ENCODE data around the gene RAB11A. TPM values are rescaled to one million over a fixed set of nuclear protein-coding genes. Genes with fewer than 3 reads are reported as not detected.

RAB11A gene
- total RNA-seq, 1 donor from 2014 or later = 373 TPM

DNA sequence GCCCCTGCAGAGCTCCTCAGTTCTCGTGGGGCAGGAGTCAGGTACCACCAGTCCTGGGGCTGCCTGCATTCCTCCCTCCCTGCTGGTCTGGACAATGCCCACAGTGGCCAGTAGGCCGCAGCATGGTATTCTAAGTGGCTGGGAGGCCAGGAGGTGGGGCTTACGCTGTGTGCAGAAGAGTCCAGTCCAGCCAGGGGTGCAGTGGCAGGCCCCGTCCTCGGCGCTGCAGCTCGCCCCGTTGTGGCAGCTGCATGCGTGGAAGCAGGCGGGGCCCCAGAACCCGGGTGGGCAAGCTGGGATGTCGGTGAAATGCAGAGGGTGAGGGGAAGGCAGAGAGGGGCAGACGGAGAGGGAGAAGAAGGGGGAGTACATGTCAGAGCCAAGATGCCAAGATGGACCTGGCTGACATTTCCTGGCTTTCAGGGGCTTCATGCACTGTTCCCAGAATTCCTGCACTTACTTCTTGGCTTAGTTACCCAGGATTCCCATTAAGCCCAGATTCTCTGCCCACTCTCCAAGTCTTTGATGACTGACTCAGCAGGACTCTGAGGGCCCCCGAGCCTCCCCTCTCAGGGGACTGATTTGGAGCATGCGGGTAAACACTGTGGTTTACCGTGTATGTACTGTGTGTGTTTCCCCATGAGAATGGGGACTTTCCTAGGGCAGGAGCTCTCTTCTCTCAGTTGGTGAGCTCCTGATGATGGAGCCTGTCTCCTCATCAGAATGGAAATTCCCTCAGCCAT is 47.5 kb downstream of the RAB11A start:
- peak; percentile 61 for DNase-seq (ENCODE audit: low spot score)

GRCh38 chr15:65917407-65917756 is 48.1 kb downstream of the RAB11A start:
- DNase-seq (ENCODE audit: low spot score) = no peak

DNA sequence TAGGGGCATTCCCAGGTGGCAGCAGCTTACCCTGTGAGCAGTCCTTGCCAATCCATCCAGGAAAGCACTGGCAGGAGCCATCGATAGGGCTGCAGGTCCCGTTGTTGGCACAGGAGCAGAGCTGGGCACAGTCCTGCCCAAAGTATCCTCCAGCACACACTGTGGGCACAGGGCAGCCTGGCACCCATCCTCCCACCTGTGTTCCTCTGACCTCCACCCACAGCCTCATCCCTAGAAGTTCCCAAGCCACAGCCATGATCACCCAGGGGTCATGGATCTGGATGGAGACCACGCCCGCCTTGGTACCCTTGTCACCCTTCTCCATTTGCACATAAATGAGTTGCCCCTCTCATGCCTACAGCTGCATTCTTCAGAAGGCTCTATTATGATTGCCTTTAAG is 48.6 kb downstream of the RAB11A start:
- DNase-seq (ENCODE audit: low spot score) = no peak

DNA sequence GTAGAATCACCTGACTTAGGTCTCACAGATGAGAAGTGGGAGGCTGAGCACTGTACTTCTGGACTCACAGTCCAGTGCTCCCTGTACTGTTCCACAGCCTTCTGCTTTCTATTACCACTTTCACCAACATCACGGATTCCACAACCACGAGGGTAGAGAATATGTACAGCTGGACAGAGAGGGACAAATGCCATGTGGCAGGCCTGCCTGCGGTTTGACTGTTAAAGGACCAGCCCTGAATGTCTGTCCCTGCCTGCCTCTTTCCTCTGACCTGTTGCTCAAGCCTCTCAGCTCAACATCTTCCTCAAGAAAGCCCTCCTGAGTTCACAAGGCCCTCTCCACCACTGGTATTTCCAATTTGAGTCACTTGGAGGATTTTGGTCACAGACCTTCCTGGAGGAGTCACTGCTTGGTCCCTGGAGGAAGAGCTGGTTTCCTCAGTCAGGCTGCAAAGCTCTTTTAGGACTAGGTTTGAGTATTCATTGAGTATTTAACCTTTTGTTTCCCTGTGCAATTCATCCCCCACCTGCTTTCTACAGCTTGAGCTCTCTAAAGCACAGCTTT is 49.1 kb downstream of the RAB11A start:
- DNase-seq (ENCODE audit: low spot score) = no peak

DNA sequence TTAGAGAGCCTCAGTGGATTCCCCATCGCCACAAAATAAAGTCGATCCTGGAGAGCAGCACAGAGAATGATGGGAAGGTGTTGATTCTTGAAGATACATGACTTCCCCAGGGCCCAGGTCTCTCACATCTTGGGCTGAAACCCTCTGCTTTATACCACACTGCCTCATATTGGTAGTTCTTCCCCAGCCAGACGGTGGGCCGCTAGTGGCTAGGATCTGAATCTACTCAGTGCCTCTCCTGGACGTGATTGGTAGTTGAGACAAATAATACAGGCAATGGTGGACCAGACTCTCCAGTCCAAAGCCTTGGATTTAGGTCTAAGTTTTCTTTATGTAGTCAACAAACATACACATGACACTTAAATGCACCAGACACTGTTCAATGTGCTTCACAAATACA is 49.7 kb downstream of the RAB11A start:
- no peak for DNase-seq (ENCODE audit: low spot score)

- DNase-seq (ENCODE audit: low spot score) = no peak
Observed at GRCh38 chr15:65919353-65919752, 50.1 kb downstream of the RAB11A start.

GRCh38 chr15:65920121-65920520 is 50.8 kb downstream of the RAB11A start:
- DNase-seq (ENCODE audit: low spot score) = no peak

GRCh38 chr15:65920825-65921309 is 51.6 kb downstream of the RAB11A start:
- no peak for DNase-seq (ENCODE audit: low spot score)

- no peak for DNase-seq (ENCODE audit: low spot score)
Observed at GRCh38 chr15:65921780-65922179, 52.5 kb downstream of the RAB11A start.

GRCh38 chr15:65922621-65923020 is 53.3 kb downstream of the RAB11A start:
- no peak for DNase-seq (ENCODE audit: low spot score)

DNA sequence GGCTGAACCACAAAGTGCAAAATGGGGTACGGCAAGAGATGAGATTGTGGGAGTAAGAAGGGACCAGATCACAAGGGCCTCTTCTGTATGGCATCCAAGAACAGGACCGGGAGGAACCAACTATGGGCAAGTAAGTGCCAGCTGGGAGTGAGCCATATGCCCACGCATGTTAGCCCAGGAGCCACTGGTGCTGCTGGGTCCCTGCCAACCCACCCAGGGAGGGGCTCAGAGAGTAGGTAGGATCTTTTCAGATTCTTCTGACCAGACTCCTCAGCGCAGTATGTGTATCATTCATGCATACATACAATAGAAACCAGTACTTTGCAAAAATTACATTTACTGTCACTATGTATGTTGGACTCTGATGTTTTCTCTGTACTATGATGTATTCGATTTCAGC is 54.0 kb downstream of the RAB11A start:
- no peak for DNase-seq (ENCODE audit: low spot score)

- DNase-seq (ENCODE audit: low spot score) = no peak
Observed at GRCh38 chr15:65924004-65924403, 54.7 kb downstream of the RAB11A start.

DNA sequence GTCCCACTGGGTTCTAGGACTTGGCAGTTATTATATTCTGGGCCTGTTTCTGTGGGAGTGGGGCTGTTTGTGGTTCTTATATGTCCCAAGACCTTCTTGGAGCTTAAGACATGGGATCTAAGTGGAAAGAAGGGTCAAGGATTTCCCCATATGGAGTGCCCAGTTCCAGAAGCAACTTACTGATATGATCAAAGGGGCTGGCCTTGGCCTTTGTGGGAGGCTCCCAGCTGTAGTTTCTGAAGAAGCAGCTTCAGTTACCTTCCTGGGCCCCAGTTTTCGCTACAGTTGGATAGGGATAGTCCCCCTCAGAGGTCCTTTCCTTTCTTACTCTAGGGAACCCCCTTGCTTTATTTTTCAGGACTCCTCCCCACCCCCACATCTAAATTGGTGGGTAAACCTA is 56.0 kb downstream of the RAB11A start:
- no peak for DNase-seq (ENCODE audit: low spot score)

DNA sequence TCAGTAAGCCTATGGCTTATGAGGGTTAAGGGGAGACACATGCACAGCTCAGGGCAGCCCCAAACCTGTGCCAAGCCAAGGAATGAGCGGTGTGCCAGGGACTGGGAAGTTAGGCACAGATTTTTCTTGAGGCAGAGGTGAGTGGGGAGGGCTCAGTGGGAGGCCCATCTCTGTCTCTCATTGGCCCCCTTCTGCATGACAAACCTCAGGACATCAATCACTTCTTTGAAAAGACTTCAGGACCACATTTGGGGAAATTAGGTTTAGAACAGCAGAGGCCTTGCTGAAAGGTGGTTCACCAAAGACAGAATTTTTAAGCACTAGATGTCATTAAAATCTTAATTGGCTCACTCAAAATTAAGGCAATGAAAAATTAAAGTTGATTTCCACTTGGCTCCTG is 57.2 kb downstream of the RAB11A start:
- no peak for DNase-seq (ENCODE audit: low spot score)

DNA sequence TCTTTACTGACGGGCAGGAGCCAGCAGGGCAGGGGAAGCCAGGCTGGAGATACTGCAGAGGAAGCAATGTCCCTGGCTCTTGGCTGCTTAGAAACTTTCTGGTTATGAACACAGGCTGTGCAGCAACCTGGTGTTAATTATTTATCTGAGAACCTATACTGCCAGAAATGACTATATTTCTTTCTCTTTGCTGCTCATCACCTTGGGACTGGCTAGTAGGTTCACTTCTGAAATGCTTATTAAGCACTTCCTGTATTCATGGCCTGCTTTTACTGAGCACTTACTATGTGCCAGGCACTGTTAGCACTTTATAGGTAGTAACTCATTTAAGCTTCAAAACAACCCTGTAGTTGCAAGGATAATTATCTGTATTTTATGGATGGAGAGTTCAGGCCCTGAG is 57.6 kb downstream of the RAB11A start:
- DNase-seq (ENCODE audit: low spot score) = no peak

- DNase-seq (ENCODE audit: low spot score) = no peak
Observed at GRCh38 chr15:65927545-65927944, 58.3 kb downstream of the RAB11A start.

DNA sequence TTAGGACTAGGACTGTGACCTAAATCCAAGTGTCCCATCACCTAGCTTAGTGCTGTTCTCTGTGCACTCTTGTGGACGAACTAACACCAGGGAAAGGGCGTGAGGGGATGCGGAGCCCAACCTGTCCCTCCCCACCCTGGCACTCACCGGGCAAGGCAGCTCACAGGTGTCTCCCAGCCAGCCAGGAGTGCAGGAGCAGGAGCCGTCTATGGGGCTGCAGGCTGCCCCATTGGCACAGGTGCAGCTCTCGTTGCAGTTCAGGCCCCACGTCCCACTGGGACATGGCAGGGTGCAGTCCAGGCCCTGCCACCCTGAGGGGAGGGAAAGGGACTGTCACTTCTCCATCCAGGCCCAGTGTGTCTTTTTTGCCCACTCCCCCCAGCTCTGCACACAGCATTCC is 60.3 kb downstream of the RAB11A start:
- no peak for DNase-seq (ENCODE audit: low spot score)

DNA sequence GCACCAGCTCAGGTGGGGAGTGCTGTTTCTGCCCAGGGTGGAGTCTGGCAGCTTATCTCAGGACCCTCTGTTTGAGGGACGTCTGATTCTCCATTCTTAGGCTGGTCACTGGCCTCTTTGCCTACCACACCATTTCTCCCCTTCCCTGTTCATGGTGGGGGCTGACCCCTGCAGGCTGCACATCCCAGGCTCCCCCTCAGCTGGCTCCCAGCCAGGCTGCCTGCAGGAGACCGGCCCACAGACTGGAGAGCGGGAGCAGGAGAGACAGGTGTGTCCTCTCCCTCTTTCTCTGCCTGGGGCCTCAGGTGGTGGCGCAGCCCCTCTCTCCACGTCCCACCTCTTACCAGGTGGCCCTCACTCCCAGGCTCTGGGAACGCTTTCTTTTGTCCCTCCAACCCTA is 60.8 kb downstream of the RAB11A start:
- DNase-seq (ENCODE audit: low spot score) = no peak

GRCh38 chr15:65931221-65931620 is 61.9 kb downstream of the RAB11A start:
- no peak for DNase-seq (ENCODE audit: low spot score)

DNA sequence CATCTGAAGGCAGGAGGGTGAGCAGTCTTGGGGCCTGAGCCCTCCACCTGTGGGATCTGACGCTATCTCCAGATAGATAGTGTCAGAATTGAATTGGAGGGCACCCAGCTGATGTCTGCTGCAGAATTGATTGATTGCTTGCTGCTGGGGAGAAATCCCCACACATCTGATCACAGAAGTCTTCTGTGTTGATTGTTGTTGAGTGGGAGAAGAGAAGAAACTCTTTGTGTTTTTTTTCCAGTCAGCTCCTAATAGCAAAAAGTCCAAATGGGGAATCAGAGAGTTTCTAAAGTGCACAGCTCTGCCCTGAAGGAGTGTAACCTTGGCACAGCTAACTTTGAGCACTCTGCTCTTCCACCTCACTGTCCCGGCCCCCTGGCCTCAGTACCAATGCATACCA is 66.1 kb downstream of the RAB11A start:
- no peak for DNase-seq (ENCODE audit: low spot score)

- no peak for DNase-seq (ENCODE audit: low spot score)
Observed at GRCh38 chr15:65936282-65936681, 67.0 kb downstream of the RAB11A start.

DNA sequence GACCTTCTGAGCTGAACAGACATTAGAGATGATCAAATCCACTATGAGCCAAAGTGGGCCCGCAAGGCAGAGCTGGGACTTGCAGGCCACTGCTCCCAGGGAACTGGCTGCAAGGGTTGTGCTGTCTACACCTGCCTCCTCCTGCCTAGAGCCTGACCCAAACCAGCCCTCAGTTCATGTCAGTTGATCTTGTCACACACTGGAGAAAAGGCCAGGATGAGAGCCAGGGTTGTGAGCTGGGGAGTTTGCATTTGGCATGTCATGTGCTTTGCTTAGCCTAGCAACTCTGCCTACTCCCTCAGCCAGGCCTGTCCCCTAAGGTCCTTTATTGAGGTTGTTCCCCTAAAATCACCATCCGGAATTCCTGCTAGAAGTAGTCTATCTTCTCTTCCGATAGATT is 67.8 kb downstream of the RAB11A start:
- DNase-seq (ENCODE audit: low spot score) = no peak

GRCh38 chr15:65937476-65937875 is 68.2 kb downstream of the RAB11A start:
- no peak for DNase-seq (ENCODE audit: low spot score)

- DNase-seq (ENCODE audit: low spot score) = no peak
Observed at GRCh38 chr15:65938604-65939003, 69.3 kb downstream of the RAB11A start.

Measured in ureter (tissue), 1 donor.